GM23338 (cell line): ENCODE data around the gene CNPY4. TPM values are rescaled to one million over a fixed set of nuclear protein-coding genes. Genes with fewer than 3 reads are reported as not detected.

Experiments used
- ATAC-seq: fragments of 200-7000 bp; cut with Tn5 transposase; 3 replicates; pipeline ENCODE4 v1.9.1; 2020
- DNase-seq: peaks from one replicate; pipeline ENCODE4 v3.0.0-alpha.2; 2015; ENCODE audit warnings: low spot score
- H2AFZ ChIP-seq: fragments of 200-600 bp; sonication (generic); 2 replicates; pipeline ENCODE4 v1.8.0; 2016; ENCODE audit warnings: antibody characterized with exemption, mild to moderate bottlenecking, moderate library complexity
- H3F3A ChIP-seq: fragments of 200-600 bp; sonication (generic); replicated peaks from 2 replicates; pipeline ENCODE4 v1.8.0; 2017; ENCODE audit warnings: antibody characterized with exemption, mixed run types, low read depth
- H3K27ac ChIP-seq: fragments of 200-600 bp; sonication (generic); 2 replicates; pipeline ENCODE4 v1.6.1; 2016; ENCODE audit warnings: low read depth
- H3K27me3 ChIP-seq: fragments of 200-600 bp; sonication (generic); 2 replicates; pipeline ENCODE4 v1.8.0; 2016; ENCODE audit warnings: mild to moderate bottlenecking, mixed run types, moderate library complexity; ENCODE audit not compliant: insufficient read depth
- H3K36me3 ChIP-seq: fragments of 200-600 bp; sonication (generic); 2 replicates; pipeline ENCODE4 v1.8.0; 2016; ENCODE audit warnings: mild to moderate bottlenecking; ENCODE audit not compliant: insufficient read depth
- H3K4me1 ChIP-seq: fragments of 200-600 bp; sonication (generic); 2 replicates; pipeline ENCODE4 v1.8.0; 2016; ENCODE audit warnings: mild to moderate bottlenecking, moderate library complexity; ENCODE audit not compliant: insufficient read depth
- H3K4me2 ChIP-seq: fragments of 200-600 bp; sonication (generic); 2 replicates; pipeline ENCODE4 v1.7.1; 2017; ENCODE audit warnings: mixed run types
- H3K4me3 ChIP-seq: fragments of 200-600 bp; sonication (generic); 2 replicates; pipeline ENCODE4 v1.6.1; 2016; ENCODE audit warnings: mixed run types
- H3K79me2 ChIP-seq: fragments of 200-600 bp; sonication (generic); replicated peaks from 2 replicates; pipeline ENCODE4 v1.8.0; 2017; ENCODE audit warnings: mild to moderate bottlenecking; ENCODE audit not compliant: insufficient read depth
- H3K9me2 ChIP-seq: fragments of 200-600 bp; sonication (generic); 2 replicates; pipeline ENCODE4 v1.8.0; 2017; ENCODE audit not compliant: insufficient read depth
- H4K20me1 ChIP-seq: fragments of 200-600 bp; sonication (generic); replicated peaks from 2 replicates; pipeline ENCODE4 v1.8.0; 2017; ENCODE audit warnings: mild to moderate bottlenecking; ENCODE audit not compliant: insufficient read depth
- H3K27ac Mint-ChIP-seq: 2 replicates; pipeline ENCODE4 v1.8.0; 2020; ENCODE audit warnings: inconsistent platforms, mild to moderate bottlenecking, moderate library complexity, mixed read lengths
- H3K27me3 Mint-ChIP-seq: 3 replicates; pipeline ENCODE4 v1.8.0; 2022; ENCODE audit warnings: low read depth, mild to moderate bottlenecking, moderate library complexity, mixed read lengths, inconsistent platforms; ENCODE audit not compliant: insufficient read depth, poor library complexity
- H3K36me3 Mint-ChIP-seq: 3 replicates; pipeline ENCODE4 v1.8.0; 2021; ENCODE audit warnings: low read depth, mild to moderate bottlenecking, inconsistent platforms, moderate library complexity, mixed read lengths
- H3K4me1 Mint-ChIP-seq: 3 replicates; pipeline ENCODE4 v1.8.0; 2020; ENCODE audit warnings: mild to moderate bottlenecking, inconsistent platforms, mixed read lengths
- H3K4me3 Mint-ChIP-seq: 3 replicates; pipeline ENCODE4 v1.8.0; 2021; ENCODE audit warnings: moderate library complexity, mild to moderate bottlenecking, inconsistent platforms, mixed read lengths
- H3K9me3 Mint-ChIP-seq: 3 replicates; pipeline ENCODE4 v1.8.0; 2020; ENCODE audit warnings: moderate library complexity, mild to moderate bottlenecking, inconsistent platforms, mixed read lengths
- CREB1 ChIP-seq: fragments of 250-450 bp; sonication (Bioruptor Pico); IDR thresholded peaks from 2 replicates; pipeline ENCODE4 v1.5.0; 2020; ENCODE audit warnings: low read depth, mild to moderate bottlenecking, moderate library complexity
- EZH2 ChIP-seq: fragments of 200-600 bp; sonication (generic); IDR thresholded peaks from one replicate; pipeline ENCODE4 v1.8.0; 2017; ENCODE audit warnings: antibody characterized with exemption, mild to moderate bottlenecking, low read depth; ENCODE audit not compliant: unreplicated experiment
- EZH2phosphoT487 ChIP-seq: fragments of 200-600 bp; sonication (generic); IDR thresholded peaks from one replicate; pipeline ENCODE4 v1.8.1; 2018; ENCODE audit warnings: antibody characterized with exemption; ENCODE audit not compliant: unreplicated experiment
- NANOG ChIP-seq: IDR thresholded peaks from 2 replicates; pipeline ENCODE4 v1.6.1; 2016; ENCODE audit warnings: antibody characterized with exemption, borderline replicate concordance
- POLR2AphosphoS5 ChIP-seq: IDR thresholded peaks from 2 replicates; pipeline ENCODE4 v1.6.1; 2016; ENCODE audit warnings: antibody characterized with exemption, low read depth
- STAT1 ChIP-seq: IDR thresholded peaks from one replicate; pipeline ENCODE4 v1.6.1; 2016; ENCODE audit warnings: antibody characterized with exemption; ENCODE audit not compliant: unreplicated experiment
- ZNF114 ChIP-seq: fragments of 250-450 bp; sonication (Bioruptor Pico); IDR thresholded peaks from 2 replicates; pipeline ENCODE4 v1.5.0; 2020; ENCODE audit warnings: mild to moderate bottlenecking, moderate library complexity
- ZNF331 ChIP-seq: fragments of 250-450 bp; sonication (Bioruptor Pico); IDR thresholded peaks from 2 replicates; pipeline ENCODE4 v1.5.0; 2020; ENCODE audit warnings: low read depth, mild to moderate bottlenecking, moderate library complexity
- polyA plus RNA-seq: library from polyadenylated mRNA; unstranded; fragments of >200 nt; fragmentation: Nextera tagmentation; extraction: Ambion mirVana; gene quantifications from 2 replicates; pipeline ENCODE4 v1.2.1, GENCODE V29; 2016
- total RNA-seq: library from RNA; depleted of rRNA; stranded (reverse); fragments of >200 nt; shearing (Covaris generic); gene quantifications from 2 replicates; pipeline ENCODE4 v1.2.3, GENCODE V29; 2014
- TF ChIP-seq, protein P1 (sequence below): IDR thresholded peaks from one replicate; pipeline ENCODE4 v1.6.1; 2018; ENCODE audit warnings: antibody characterized with exemption; ENCODE audit not compliant: unreplicated experiment
- TF ChIP-seq, protein P2 (sequence below), 2 experiments: fragments of 200-600 bp in 1 of 2; sonication (generic) in 1 of 2; conservative IDR thresholded peaks; 2 replicates each; pipeline versions ENCODE4 v1.5.1 to v1.6.1; 2016 to 2017; ENCODE audit warnings: antibody characterized with exemption in 2 of 2, low read depth in 2 of 2, mild to moderate bottlenecking in 2 of 2, moderate library complexity in 1 of 2
- TF ChIP-seq, protein P3 (sequence below): fragments of 250-450 bp; sonication (Bioruptor Pico); IDR thresholded peaks from 2 replicates; pipeline ENCODE4 v1.5.0; 2020; ENCODE audit warnings: mild to moderate bottlenecking, moderate library complexity
- TF ChIP-seq, protein P4 (sequence below): IDR thresholded peaks from 2 replicates; pipeline ENCODE4 v1.6.1; 2016; ENCODE audit warnings: antibody characterized with exemption

CNPY4 gene
- total and polyA plus RNA-seq, 2 experiments from 2014 or later: 10.7 to 12.0 TPM

DNA sequence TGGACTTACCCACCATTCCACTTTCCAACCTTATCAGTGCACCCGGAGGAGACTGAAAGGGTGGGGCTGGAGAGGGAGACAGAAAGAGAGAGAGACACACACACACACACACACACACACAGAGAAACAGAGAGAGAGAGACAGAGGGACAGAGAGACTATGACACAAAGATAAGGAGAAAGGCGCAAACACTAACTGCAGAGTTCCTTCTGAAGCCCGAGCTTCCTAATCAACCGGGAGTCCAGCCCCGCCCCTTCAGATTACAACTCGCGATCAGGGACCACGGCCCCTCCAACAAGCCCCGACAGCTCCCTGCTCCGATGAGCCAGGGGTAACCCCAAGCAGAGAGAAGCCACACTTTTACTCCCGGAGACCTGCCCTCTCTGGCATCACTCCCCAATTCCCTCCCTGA, 48.5 kb downstream of the CNPY4 start:
- peaks cover 35% of the 10 kb centered on the region for H3K4me1 ChIP-seq

More for the DNA sequence above, 48.5 kb downstream of the CNPY4 start:
- DNase-seq (peak; percentile 63), ATAC-seq (peak; percentile 4)
- Histone ChIP-seq H3F3A (peaks cover 28% of the 10 kb centered on the region), H3K27ac (no peak overlapping the region), H2AFZ (peak overlapping the region; percentile 57), H4K20me1 (no peaks in the 10 kb centered on the region; the same call in 1 of the 2 replicates), H3K36me3 (no peaks in the 10 kb centered on the region), H3K9me2 (no peaks in the 10 kb centered on the region), H3K79me2 (no peaks in the 10 kb centered on the region), H3K27me3 (peaks cover 16% of the 10 kb centered on the region), H3K4me3 (peak overlapping the region; percentile 73), H3K4me2 (peak overlapping the region; percentile 90)
- H3K27me3 Mint-ChIP-seq: peaks cover 43% of the 10 kb centered on the region
- peaks cover 50% of the 10 kb centered on the region for H3K4me1 Mint-ChIP-seq
- H3K4me3 Mint-ChIP-seq: peak overlapping the region; percentile 83
- no peak for TF ChIP-seq NANOG
- TF ChIP-seq ZNF114 (CRISPR knock-in tag): no peak
- TF ChIP-seq, protein P1, sequence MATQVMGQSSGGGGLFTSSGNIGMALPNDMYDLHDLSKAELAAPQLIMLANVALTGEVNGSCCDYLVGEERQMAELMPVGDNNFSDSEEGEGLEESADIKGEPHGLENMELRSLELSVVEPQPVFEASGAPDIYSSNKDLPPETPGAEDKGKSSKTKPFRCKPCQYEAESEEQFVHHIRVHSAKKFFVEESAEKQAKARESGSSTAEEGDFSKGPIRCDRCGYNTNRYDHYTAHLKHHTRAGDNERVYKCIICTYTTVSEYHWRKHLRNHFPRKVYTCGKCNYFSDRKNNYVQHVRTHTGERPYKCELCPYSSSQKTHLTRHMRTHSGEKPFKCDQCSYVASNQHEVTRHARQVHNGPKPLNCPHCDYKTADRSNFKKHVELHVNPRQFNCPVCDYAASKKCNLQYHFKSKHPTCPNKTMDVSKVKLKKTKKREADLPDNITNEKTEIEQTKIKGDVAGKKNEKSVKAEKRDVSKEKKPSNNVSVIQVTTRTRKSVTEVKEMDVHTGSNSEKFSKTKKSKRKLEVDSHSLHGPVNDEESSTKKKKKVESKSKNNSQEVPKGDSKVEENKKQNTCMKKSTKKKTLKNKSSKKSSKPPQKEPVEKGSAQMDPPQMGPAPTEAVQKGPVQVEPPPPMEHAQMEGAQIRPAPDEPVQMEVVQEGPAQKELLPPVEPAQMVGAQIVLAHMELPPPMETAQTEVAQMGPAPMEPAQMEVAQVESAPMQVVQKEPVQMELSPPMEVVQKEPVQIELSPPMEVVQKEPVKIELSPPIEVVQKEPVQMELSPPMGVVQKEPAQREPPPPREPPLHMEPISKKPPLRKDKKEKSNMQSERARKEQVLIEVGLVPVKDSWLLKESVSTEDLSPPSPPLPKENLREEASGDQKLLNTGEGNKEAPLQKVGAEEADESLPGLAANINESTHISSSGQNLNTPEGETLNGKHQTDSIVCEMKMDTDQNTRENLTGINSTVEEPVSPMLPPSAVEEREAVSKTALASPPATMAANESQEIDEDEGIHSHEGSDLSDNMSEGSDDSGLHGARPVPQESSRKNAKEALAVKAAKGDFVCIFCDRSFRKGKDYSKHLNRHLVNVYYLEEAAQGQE: no peak
- TF ChIP-seq, protein P2, sequence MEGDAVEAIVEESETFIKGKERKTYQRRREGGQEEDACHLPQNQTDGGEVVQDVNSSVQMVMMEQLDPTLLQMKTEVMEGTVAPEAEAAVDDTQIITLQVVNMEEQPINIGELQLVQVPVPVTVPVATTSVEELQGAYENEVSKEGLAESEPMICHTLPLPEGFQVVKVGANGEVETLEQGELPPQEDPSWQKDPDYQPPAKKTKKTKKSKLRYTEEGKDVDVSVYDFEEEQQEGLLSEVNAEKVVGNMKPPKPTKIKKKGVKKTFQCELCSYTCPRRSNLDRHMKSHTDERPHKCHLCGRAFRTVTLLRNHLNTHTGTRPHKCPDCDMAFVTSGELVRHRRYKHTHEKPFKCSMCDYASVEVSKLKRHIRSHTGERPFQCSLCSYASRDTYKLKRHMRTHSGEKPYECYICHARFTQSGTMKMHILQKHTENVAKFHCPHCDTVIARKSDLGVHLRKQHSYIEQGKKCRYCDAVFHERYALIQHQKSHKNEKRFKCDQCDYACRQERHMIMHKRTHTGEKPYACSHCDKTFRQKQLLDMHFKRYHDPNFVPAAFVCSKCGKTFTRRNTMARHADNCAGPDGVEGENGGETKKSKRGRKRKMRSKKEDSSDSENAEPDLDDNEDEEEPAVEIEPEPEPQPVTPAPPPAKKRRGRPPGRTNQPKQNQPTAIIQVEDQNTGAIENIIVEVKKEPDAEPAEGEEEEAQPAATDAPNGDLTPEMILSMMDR (conservative IDR thresholded peaks at IDR 0.05; ENCODE audit: low read depth in 2 of 2): no peak
- TF ChIP-seq ZNF331: no peak
- TF ChIP-seq EZH2: no peak
- TF ChIP-seq, protein P3, sequence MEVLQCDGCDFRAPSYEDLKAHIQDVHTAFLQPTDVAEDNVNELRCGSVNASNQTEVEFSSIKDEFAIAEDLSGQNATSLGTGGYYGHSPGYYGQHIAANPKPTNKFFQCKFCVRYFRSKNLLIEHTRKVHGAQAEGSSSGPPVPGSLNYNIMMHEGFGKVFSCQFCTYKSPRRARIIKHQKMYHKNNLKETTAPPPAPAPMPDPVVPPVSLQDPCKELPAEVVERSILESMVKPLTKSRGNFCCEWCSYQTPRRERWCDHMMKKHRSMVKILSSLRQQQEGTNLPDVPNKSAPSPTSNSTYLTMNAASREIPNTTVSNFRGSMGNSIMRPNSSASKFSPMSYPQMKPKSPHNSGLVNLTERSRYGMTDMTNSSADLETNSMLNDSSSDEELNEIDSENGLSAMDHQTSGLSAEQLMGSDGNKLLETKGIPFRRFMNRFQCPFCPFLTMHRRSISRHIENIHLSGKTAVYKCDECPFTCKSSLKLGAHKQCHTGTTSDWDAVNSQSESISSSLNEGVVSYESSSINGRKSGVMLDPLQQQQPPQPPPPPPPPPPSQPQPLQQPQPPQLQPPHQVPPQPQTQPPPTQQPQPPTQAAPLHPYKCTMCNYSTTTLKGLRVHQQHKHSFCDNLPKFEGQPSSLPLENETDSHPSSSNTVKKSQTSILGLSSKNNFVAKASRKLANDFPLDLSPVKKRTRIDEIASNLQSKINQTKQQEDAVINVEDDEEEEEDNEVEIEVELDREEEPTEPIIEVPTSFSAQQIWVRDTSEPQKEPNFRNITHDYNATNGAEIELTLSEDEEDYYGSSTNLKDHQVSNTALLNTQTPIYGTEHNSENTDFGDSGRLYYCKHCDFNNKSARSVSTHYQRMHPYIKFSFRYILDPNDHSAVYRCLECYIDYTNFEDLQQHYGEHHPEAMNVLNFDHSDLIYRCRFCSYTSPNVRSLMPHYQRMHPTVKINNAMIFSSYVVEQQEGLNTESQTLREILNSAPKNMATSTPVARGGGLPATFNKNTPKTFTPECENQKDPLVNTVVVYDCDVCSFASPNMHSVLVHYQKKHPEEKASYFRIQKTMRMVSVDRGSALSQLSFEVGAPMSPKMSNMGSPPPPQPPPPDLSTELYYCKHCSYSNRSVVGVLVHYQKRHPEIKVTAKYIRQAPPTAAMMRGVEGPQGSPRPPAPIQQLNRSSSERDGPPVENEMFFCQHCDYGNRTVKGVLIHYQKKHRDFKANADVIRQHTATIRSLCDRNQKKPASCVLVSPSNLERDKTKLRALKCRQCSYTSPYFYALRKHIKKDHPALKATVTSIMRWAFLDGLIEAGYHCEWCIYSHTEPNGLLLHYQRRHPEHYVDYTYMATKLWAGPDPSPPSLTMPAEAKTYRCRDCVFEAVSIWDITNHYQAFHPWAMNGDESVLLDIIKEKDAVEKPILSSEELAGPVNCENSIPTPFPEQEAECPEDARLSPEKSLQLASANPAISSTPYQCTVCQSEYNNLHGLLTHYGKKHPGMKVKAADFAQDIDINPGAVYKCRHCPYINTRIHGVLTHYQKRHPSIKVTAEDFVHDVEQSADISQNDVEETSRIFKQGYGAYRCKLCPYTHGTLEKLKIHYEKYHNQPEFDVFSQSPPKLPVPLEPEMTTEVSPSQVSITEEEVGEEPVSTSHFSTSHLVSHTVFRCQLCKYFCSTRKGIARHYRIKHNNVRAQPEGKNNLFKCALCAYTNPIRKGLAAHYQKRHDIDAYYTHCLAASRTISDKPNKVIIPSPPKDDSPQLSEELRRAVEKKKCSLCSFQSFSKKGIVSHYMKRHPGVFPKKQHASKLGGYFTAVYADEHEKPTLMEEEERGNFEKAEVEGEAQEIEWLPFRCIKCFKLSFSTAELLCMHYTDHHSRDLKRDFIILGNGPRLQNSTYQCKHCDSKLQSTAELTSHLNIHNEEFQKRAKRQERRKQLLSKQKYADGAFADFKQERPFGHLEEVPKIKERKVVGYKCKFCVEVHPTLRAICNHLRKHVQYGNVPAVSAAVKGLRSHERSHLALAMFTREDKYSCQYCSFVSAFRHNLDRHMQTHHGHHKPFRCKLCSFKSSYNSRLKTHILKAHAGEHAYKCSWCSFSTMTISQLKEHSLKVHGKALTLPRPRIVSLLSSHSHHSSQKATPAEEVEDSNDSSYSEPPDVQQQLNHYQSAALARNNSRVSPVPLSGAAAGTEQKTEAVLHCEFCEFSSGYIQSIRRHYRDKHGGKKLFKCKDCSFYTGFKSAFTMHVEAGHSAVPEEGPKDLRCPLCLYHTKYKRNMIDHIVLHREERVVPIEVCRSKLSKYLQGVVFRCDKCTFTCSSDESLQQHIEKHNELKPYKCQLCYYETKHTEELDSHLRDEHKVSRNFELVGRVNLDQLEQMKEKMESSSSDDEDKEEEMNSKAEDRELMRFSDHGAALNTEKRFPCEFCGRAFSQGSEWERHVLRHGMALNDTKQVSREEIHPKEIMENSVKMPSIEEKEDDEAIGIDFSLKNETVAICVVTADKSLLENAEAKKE (CRISPR knock-in tag): no peak
- TF ChIP-seq EZH2phosphoT487: no peak
- TF ChIP-seq STAT1: no peak
- TF ChIP-seq CREB1 (CRISPR knock-in tag): no peak
- TF ChIP-seq, protein P4, sequence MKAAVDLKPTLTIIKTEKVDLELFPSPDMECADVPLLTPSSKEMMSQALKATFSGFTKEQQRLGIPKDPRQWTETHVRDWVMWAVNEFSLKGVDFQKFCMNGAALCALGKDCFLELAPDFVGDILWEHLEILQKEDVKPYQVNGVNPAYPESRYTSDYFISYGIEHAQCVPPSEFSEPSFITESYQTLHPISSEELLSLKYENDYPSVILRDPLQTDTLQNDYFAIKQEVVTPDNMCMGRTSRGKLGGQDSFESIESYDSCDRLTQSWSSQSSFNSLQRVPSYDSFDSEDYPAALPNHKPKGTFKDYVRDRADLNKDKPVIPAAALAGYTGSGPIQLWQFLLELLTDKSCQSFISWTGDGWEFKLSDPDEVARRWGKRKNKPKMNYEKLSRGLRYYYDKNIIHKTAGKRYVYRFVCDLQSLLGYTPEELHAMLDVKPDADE: no peak
- TF ChIP-seq POLR2AphosphoS5: no peak
- no peaks in the 10 kb centered on the region; the same call in 2 of the 3 replicates for H3K36me3 Mint-ChIP-seq
- H3K9me3 Mint-ChIP-seq: no peaks in the 10 kb centered on the region
- H3K27ac Mint-ChIP-seq: no peak overlapping the region
